Endothelial cell of umbilical vein (primary cell): ENCODE data around the gene C1orf94. TPM values are rescaled to one million over a fixed set of nuclear protein-coding genes. Genes with fewer than 3 reads are reported as not detected.

Source experiments
- BruUV-seq: library from RNA; stranded (reverse); fragments of 400-500 nt; replicated peaks from 2 replicates; lab custom pipeline; 2021; lab: Mats Ljungman, UMichigan
- CTCF ChIA-PET: fragments of 300-600, 350-600 bp; sonication (Branson Sonifier 250); formaldehyde crosslinking; loops from one replicate; lab custom pipeline; 2021; ENCODE audit warnings: antibody characterized with exemption, inconsistent platforms; lab: Charles Lee
- POLR2A ChIA-PET: fragments of 300-600, 350-600 bp; sonication (Branson Sonifier 250); formaldehyde crosslinking; loops from one replicate; lab custom pipeline; 2021; ENCODE audit warnings: antibody characterized with exemption, inconsistent platforms; lab: Charles Lee
- DNase-seq: peaks from one replicate; pipeline ENCODE4 v3.0.0-alpha.2; 2011; ENCODE audit warnings: low read depth, low spot score
- FAIRE-seq: peaks from 2 replicates; lab custom pipeline; 2011; peaks lifted over from hg19 to GRCh38; lab: Jason Lieb, UNC
- H2AFZ ChIP-seq: 2 replicates; pipeline ENCODE4 v1.6.0; 2012; ENCODE audit warnings: low read depth, low read length, control low read depth, inconsistent platforms
- H3K27ac ChIP-seq: 2 replicates; pipeline ENCODE4 v1.5.1; 2011; ENCODE audit warnings: low read depth, mild to moderate bottlenecking, control low read depth, low read length, moderate library complexity; ENCODE audit not compliant: insufficient read depth
- H3K27me3 ChIP-seq, 2 experiments: 2 replicates each; pipeline versions ENCODE4 v1.6.0 to v1.6.1; 2011; ENCODE audit warnings: low read length in 2 of 2, mixed read lengths in 1 of 2; ENCODE audit not compliant: control insufficient read depth in 2 of 2, insufficient read depth in 2 of 2
- H3K36me3 ChIP-seq, 2 experiments: 2 replicates in 1 of 2; 3 replicates in 1 of 2; pipeline ENCODE4 v1.5.1; 2011; ENCODE audit warnings: low read length in 2 of 2, mild to moderate bottlenecking in 1 of 2, moderate library complexity in 1 of 2; ENCODE audit not compliant: control insufficient read depth in 2 of 2, insufficient read depth in 2 of 2; ENCODE audit errors: extremely low read depth in 1 of 2
- H3K4me1 ChIP-seq: 3 replicates; pipeline ENCODE4 v1.5.1; 2011; ENCODE audit warnings: mild to moderate bottlenecking, low read length; ENCODE audit not compliant: control insufficient read depth, insufficient read depth; ENCODE audit errors: extremely low read depth
- H3K4me2 ChIP-seq: 2 replicates; pipeline ENCODE4 v1.6.1; 2011; ENCODE audit warnings: low read length, control low read depth, mixed read lengths; ENCODE audit not compliant: insufficient read depth
- H3K4me3 ChIP-seq, 3 experiments: fragments of 200-600 bp in 1 of 3; sonication (generic), shearing (Covaris generic) in 1 of 3; replicated peaks in 1 of 3; 2 replicates each; pipeline ENCODE4 v1.5.1; 2011 to 2016; ENCODE audit warnings: control low read depth in 3 of 3, low read length in 3 of 3, mild to moderate bottlenecking in 2 of 3, inconsistent platforms in 1 of 3, low read depth in 1 of 3, moderate library complexity in 1 of 3; ENCODE audit not compliant: insufficient read depth in 1 of 3
- H3K79me2 ChIP-seq: 2 replicates; pipeline ENCODE4 v1.6.0; 2012; ENCODE audit warnings: low read length, inconsistent platforms; ENCODE audit not compliant: control insufficient read depth, insufficient read depth
- H3K9ac ChIP-seq: replicated peaks from 2 replicates; pipeline ENCODE3; 2011; ENCODE audit warnings: low read length, control low read depth; ENCODE audit not compliant: insufficient read depth; ENCODE audit errors: extremely low read depth
- H3K9me1 ChIP-seq: replicated peaks from 3 replicates; pipeline ENCODE4 v1.6.0; 2011; ENCODE audit warnings: mild to moderate bottlenecking, low read length; ENCODE audit not compliant: control insufficient read depth, insufficient read depth; ENCODE audit errors: extremely low read depth
- H3K9me3 ChIP-seq: replicated peaks from 2 replicates; pipeline ENCODE4 v1.5.1; 2012; ENCODE audit warnings: low read length, inconsistent platforms; ENCODE audit not compliant: control insufficient read depth, insufficient read depth
- H4K20me1 ChIP-seq: replicated peaks from 2 replicates; pipeline ENCODE3; 2011; ENCODE audit warnings: mild to moderate bottlenecking, low read length; ENCODE audit not compliant: control insufficient read depth, insufficient read depth; ENCODE audit errors: extremely low read depth
- EZH2 ChIP-seq: IDR thresholded peaks from 2 replicates; pipeline ENCODE4 v1.6.1; 2012; ENCODE audit warnings: borderline replicate concordance, low read depth, mild to moderate bottlenecking, moderate library complexity, low read length, inconsistent platforms; ENCODE audit not compliant: severe bottlenecking
- FOS ChIP-seq: IDR thresholded peaks from 2 replicates; pipeline ENCODE4 v1.6.1; 2011; ENCODE audit warnings: mild to moderate bottlenecking, low read length, moderate library complexity, borderline replicate concordance; ENCODE audit not compliant: insufficient read depth
- GATA2 ChIP-seq: IDR thresholded peaks from 2 replicates; pipeline ENCODE4 v1.7.0; 2011; ENCODE audit warnings: low read depth, mild to moderate bottlenecking, moderate library complexity, mixed read lengths, low read length; ENCODE audit not compliant: insufficient read length, insufficient read depth
- JUN ChIP-seq: IDR thresholded peaks from 2 replicates; pipeline ENCODE4 v1.6.1; 2011; ENCODE audit warnings: borderline replicate concordance, low read depth; ENCODE audit not compliant: insufficient read length, insufficient read depth
- MAX ChIP-seq: IDR thresholded peaks from 2 replicates; pipeline ENCODE4 v1.6.1; 2011; ENCODE audit not compliant: insufficient read depth, insufficient read length
- MYC ChIP-seq: IDR thresholded peaks from one replicate; pipeline ENCODE4 v1.6.1; 2011; ENCODE audit warnings: mild to moderate bottlenecking, low read depth, low read length
- POLR2A ChIP-seq: IDR thresholded peaks from 2 replicates; pipeline ENCODE4 v1.6.1; 2012; ENCODE audit warnings: low read depth, mild to moderate bottlenecking, control low read depth, low read length
- POLR2AphosphoS5 ChIP-seq: IDR thresholded peaks from 2 replicates; pipeline ENCODE4 v1.6.1; 2012; ENCODE audit warnings: low read depth, mild to moderate bottlenecking, control low read depth, low read length, moderate library complexity; ENCODE audit not compliant: insufficient read depth
- dilution Hi-C: fragments of 300-500 bp; cut with MboI; formaldehyde crosslinking; loops from one replicate; pipeline ENCODE4 v1.15.0; 2019; ENCODE audit warnings: low sequenced_read_pairs; ENCODE audit not compliant: extremely low pct_ligation_motif_present
- intact Hi-C: fragments of 100-400 bp; cut with micrococcal nuclease; formaldehyde crosslinking; loops from one replicate; pipeline ENCODE4 v1.10.0; 2022
- polyA plus RNA-seq, 4 experiments: library from polyadenylated mRNA; depleted of rRNA in 3 of 4; stranded (reverse) in 3 of 4; unstranded in 1 of 4; fragments of >200 nt; gene quantifications; 2 replicates each; pipeline versions ENCODE4 v1.2.1 to v1.2.3, GENCODE V29; 2011 to 2012; ENCODE audit warnings: missing spikeins in 1 of 4
- total RNA-seq: library from RNA; stranded (reverse); gene quantifications from 2 replicates; pipeline ENCODE4 v1.2.3, GENCODE V29; 2021
- TF ChIP-seq, protein P1 (sequence below), 2 donors: IDR thresholded peaks; 1 replicate in 1 of 2; 2 replicates in 1 of 2; pipeline ENCODE4 v1.5.1; 2011; ENCODE audit warnings: low read length in 2 of 2, mild to moderate bottlenecking in 2 of 2, moderate library complexity in 2 of 2, control low read depth in 1 of 2, inconsistent platforms in 1 of 2, low read depth in 1 of 2; ENCODE audit not compliant: insufficient read depth in 1 of 2; ENCODE audit errors: extremely low read depth in 1 of 2

C1orf94 gene
- total and polyA plus RNA-seq, 2 donors (not counting 3 experiments of a cell fraction or from before 2014, with no cell fraction given): not detected

DNA sequence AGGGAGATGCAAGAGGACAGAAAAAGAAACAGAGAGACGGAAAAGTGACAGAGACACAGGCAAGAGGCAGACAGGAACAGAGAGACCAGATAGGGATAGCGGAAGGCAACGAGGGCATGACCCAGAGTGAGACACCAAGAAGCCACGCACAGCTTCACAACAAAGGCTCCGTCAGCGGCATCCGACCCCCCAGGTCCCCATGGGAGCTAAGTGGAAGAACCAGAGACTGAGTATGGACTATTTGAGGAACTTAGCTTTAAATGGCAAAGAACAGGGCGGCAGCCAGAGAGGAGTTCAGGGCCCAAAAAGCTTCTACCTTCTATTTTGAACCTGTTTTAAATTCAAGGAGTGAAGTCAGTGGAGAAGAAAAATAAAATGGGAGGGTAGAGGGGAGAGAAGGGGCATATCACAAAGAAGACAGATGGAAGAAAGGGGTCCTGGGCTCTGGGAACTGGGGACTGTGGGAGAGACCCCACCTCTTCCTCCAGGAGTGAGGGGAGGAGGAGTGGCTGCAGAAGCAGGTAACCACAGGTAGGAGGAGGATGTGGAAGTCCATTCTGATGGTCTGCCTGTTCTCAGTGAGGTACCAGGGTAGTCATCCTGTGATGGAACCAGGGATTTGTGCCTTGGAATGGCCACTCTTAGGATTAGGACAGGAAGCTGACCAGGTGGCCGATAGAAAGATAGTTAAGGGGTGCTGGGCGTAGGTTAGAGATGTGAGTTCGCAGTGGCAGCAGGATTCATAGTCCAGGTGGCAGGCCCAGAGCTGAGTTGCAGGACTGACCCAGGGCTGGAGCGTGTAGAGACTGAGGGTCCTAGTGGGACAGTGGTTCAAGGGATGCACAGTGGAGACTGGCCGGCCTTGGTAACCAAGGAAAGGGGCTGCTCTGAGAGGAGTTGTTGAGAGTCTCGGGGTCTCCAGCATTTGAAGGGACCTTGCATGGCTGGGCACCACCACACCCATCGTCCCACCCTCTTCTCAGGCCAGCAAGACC, 49.4 kb upstream of the C1orf94 start:
- H3K4me2 ChIP-seq: no peak overlapping the region
- dilution Hi-C loops: no loop called here
- no peaks in the 10 kb centered on the region for H4K20me1 ChIP-seq
- intact Hi-C loops: no loop called here
- peaks cover 3% of the 10 kb centered on the region for H3K9me3 ChIP-seq
- H3K79me2 ChIP-seq: no peaks in the 10 kb centered on the region
- DNase-seq (no peak), FAIRE-seq (no peak)
- CTCF ChIA-PET: no interaction called here
- no peaks in the 10 kb centered on the region for H3K9me1 ChIP-seq
- H3K27ac ChIP-seq: no peak overlapping the region
- POLR2A ChIA-PET: no interaction called here
- no peak overlapping the region for H3K9ac ChIP-seq
- TF ChIP-seq JUN: no peak
- H3K36me3 ChIP-seq: no peaks in the 10 kb centered on the region
- no peak overlapping the region for H3K4me3 ChIP-seq
- no peaks in the 10 kb centered on the region for H3K27me3 ChIP-seq
- BruUV-seq: no TSS peak
- no peak overlapping the region for H2AFZ ChIP-seq
- H3K4me1 ChIP-seq: no peaks in the 10 kb centered on the region

GRCh38 chr1:34128186-34128889, 48.4 kb upstream of the C1orf94 start:
- no peaks in the 10 kb centered on the region for H3K4me1 ChIP-seq
- FAIRE-seq (no peak), DNase-seq (no peak)
- ChIA-PET POLR2A (no interaction called here), CTCF (no interaction called here)
- no peak for TF ChIP-seq POLR2AphosphoS5
- no peak for TF ChIP-seq GATA2
- TF ChIP-seq JUN: no peak
- no peak for TF ChIP-seq FOS
- TF ChIP-seq MAX: no peak
- TF ChIP-seq, protein P1, sequence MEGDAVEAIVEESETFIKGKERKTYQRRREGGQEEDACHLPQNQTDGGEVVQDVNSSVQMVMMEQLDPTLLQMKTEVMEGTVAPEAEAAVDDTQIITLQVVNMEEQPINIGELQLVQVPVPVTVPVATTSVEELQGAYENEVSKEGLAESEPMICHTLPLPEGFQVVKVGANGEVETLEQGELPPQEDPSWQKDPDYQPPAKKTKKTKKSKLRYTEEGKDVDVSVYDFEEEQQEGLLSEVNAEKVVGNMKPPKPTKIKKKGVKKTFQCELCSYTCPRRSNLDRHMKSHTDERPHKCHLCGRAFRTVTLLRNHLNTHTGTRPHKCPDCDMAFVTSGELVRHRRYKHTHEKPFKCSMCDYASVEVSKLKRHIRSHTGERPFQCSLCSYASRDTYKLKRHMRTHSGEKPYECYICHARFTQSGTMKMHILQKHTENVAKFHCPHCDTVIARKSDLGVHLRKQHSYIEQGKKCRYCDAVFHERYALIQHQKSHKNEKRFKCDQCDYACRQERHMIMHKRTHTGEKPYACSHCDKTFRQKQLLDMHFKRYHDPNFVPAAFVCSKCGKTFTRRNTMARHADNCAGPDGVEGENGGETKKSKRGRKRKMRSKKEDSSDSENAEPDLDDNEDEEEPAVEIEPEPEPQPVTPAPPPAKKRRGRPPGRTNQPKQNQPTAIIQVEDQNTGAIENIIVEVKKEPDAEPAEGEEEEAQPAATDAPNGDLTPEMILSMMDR (IDR thresholded peaks at IDR 0.05; ENCODE audit: extremely low read depth in 1 of 2, insufficient read depth in 1 of 2, low read depth in 1 of 2, low read length in 2 of 2): no peak
- no peak for TF ChIP-seq POLR2A
- no peak for TF ChIP-seq MYC
- no peak for TF ChIP-seq EZH2
- dilution Hi-C loops (no loop called here), intact Hi-C loops (no loop called here)
- H3K27ac ChIP-seq: no peak overlapping the region
- peaks cover 3% of the 10 kb centered on the region for H3K9me3 ChIP-seq
- H3K9me1 ChIP-seq: no peaks in the 10 kb centered on the region
- H3K9ac ChIP-seq: no peak overlapping the region
- H2AFZ ChIP-seq: no peak overlapping the region
- no peaks in the 10 kb centered on the region for H3K36me3 ChIP-seq
- BruUV-seq: no TSS peak
- no peak overlapping the region for H3K4me2 ChIP-seq
- H3K27me3 ChIP-seq: no peaks in the 10 kb centered on the region
- no peak overlapping the region for H3K4me3 ChIP-seq
- H4K20me1 ChIP-seq: no peaks in the 10 kb centered on the region
- no peaks in the 10 kb centered on the region for H3K79me2 ChIP-seq
